Subcutaneous adipose tissue (tissue), 4 donors: ENCODE data around the gene PTH2. TPM values are rescaled to one million over a fixed set of nuclear protein-coding genes. Genes with fewer than 3 reads are reported as not detected.

Source experiments
- total RNA-seq, 4 donors: library from RNA; depleted of rRNA; stranded (reverse); fragments of >200 nt; gene quantifications; one replicate each; pipeline ENCODE4 v1.1.0, GENCODE V29; 2016
- TF ChIP-seq, protein P1 (sequence below): fragments of 450-650 bp; IDR thresholded peaks from one replicate; pipeline ENCODE4 v1.5.1; 2016; ENCODE audit warnings: low read depth, mild to moderate bottlenecking, control low read depth, antibody characterized with exemption, moderate library complexity

PTH2 gene
- total RNA-seq, 4 donors from 2014 or later, result not detected

DNA sequence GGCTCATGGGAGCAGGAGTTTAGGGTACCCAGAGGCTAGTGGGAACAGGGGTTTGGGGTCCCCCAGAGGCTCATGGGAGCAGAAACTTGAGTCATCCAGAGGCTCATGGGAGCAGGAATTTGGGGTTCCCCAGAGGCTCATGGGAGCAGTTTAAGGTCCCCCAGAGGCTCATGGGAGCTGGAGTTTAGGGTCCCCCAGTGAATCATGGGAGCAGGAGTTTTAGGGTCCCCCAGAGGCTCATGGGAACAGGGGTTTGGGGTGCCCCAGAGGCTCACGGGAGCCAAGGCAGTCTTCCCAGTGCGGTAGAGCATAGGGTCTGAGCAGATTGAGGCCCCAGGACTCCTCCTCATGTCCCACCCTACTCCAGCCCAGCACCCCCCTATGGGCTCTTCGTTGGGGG, 42.1 kb upstream of the PTH2 start:
- TF ChIP-seq, protein P1, sequence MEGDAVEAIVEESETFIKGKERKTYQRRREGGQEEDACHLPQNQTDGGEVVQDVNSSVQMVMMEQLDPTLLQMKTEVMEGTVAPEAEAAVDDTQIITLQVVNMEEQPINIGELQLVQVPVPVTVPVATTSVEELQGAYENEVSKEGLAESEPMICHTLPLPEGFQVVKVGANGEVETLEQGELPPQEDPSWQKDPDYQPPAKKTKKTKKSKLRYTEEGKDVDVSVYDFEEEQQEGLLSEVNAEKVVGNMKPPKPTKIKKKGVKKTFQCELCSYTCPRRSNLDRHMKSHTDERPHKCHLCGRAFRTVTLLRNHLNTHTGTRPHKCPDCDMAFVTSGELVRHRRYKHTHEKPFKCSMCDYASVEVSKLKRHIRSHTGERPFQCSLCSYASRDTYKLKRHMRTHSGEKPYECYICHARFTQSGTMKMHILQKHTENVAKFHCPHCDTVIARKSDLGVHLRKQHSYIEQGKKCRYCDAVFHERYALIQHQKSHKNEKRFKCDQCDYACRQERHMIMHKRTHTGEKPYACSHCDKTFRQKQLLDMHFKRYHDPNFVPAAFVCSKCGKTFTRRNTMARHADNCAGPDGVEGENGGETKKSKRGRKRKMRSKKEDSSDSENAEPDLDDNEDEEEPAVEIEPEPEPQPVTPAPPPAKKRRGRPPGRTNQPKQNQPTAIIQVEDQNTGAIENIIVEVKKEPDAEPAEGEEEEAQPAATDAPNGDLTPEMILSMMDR, result no peak

DNA sequence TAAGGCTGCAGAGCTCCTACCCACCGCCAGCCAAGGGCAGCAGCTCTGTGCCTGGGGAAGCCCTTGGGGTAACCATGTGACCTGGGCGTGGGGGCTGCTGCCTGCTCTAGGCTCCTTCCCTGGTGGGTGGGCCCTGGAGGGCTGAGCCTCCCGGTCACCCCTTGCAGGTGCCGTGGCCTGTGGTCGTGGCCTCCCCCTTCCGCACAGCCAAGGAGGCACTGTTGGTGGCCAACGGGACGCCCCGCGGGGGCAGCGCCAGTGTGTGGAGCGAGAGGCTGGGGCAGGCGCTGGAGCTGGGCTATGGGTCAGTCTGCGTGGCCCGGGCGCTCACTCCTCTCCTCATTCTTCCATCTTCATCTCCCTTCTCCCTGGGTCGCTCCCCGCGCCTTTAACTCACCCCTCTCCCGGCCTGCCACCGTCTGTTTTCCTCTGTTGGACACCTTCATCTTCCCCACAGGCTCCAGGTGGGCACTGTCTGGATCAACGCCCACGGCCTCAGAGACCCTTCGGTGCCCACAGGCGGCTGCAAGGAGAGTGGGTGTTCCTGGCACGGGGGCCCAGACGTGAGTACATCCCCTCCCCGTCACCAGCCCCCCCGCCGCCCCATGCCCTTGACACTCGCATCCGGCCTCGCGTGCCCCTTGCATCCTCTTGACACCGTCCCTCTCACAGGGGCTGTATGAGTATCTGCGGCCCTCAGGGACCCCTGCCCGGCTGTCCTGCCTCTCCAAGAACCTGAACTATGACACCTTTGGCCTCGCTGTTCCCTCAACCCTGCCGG, 40.9 kb upstream of the PTH2 start:
- TF ChIP-seq, protein P1, result no peak

DNA sequence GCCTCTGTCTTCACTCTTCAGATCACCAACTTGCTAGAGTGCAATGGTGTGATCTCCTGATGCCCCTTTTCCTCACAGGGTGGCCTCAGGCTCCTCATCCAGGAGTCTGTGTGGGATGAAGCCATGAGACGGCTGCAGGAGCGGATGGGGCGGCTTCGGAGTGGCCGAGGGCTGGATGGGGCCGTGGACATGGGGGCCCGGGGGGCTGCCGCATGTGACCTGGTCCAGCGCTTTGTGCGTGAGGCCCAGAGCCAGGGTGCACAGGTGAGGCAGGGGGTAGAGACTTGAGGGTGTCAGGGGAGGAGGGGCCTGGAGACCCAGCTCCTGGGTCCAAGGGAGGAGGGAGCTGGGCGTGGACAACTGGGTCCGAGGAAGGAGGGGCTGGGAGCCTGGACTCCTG, 39.3 kb upstream of the PTH2 start:
- TF ChIP-seq, protein P1, result no peak

DNA sequence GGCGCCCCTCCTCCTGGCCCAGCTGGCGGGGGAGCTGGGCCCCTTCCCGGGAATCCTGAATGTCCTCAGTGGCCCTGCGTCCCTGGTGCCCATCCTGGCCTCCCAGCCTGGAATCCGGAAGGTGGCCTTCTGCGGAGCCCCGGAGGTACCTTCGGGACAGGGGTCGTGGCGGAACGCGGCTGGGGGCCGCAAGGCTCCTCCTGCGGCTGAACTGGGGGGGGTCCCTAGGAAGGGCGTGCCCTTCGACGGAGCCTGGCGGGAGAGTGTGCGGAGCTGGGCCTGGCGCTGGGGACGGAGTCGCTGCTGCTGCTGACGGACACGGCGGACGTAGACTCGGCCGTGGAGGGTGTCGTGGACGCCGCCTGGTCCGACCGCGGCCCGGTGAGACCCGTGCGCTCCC, 38.4 kb upstream of the PTH2 start:
- TF ChIP-seq, protein P1, result no peak

DNA sequence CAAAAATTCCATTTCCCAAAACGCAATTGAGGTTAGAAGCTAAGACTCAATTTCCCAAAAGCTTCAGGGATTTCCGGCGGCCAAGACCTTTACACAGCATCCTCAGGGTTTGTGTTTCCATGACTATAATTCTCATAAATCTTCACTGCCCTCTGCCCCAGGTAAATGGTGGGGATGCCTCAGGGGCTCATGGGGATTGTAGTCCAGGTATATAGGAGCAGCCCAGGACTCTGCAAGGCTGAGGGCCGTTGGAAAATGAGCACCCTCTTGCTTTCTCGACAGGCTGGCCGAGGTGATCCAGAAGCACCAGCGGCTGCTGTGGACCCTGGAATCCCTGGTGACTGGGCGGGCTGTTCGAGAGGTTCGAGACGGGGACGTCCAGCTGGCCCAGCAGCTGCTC, 36.1 kb upstream of the PTH2 start:
- TF ChIP-seq, protein P1, result no peak

DNA sequence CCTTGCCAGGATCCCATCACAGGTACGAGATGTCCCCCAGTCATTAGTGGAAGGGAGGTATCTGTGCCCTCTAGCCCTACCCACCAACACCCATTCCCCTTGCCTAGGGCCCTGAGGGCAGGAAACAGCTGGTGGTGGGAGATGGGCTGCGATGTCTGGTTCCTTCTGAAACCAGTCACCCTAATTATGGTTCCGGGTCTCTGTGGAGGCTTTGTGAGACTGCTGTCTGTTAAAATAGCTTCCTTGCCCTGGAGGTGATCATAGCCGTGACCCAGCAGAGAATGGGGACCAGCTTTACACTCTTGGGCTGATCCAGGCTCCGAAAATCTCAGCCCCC, 35.3 kb upstream of the PTH2 start:
- TF ChIP-seq, protein P1, result no peak

DNA sequence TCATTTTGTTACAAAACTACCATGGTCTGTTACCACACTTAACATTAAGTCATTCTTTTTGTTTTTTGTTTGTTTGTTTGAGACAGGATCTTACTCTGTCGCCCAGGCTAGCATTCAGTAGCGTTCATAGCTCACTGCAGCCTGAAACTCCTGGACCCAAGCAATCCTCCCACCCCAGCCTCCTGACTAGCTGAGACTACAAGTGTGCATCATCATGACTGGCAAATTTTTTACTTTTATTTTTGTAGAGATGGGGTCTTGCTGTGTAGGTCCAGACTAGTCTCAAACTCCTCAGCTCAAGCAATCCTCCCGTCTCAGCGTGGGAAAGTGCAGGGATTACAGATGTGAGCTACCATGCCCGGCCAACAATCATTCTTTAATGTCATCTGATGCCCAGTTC, 33.1 kb upstream of the PTH2 start:
- TF ChIP-seq, protein P1, result no peak
